Measurements from ENCODE around the gene RERE. TPM values are rescaled to one million over a fixed set of nuclear protein-coding genes. Genes with fewer than 3 reads are reported as not detected.

The RERE gene
- total RNA-seq, 1 experiment from 2014 or later, result 40.6 TPM

- no peak for DNase-seq (ENCODE audit: low read depth, low spot score)
- ChIA-PET RAD21 (ENCODE audit: low non-redundant PET in 1 of 2, low total read pairs in 2 of 2, uncharacterized antibody in 2 of 2, unreplicated experiment in 2 of 2) (no interaction called here), CTCF (interaction anchor here (0.7 kb wide), 1 partner anchor 14 kb away, joined by 6 read pairs; no protein-coding TSS in a partner anchor), POLR2A (interaction anchor here (0.7 kb wide), 1 partner anchor 848 kb away, joined by 3 read pairs; no protein-coding TSS in a partner anchor)
- H3K27me3 ChIP-seq (ENCODE audit: insufficient read depth, low read length), result no peaks in the 10 kb centered on the region
- H3K4me2 ChIP-seq (ENCODE audit: low read length), result no peak overlapping the region
- H3K9me3 ChIP-seq (ENCODE audit: control insufficient read depth in 1 of 2, insufficient read depth in 1 of 2, low read depth in 1 of 2, low read length in 2 of 2), result no peaks in the 10 kb centered on the region
- H2AFZ ChIP-seq (ENCODE audit: low read depth, low read length, poor library complexity, severe bottlenecking), result no peak overlapping the region
- ATAC-seq, result no peak
- no peak overlapping the region for H3K9ac ChIP-seq (ENCODE audit: low read length)
- no TSS peak for BruUV-seq (replicated peaks)
- no peak overlapping the region for H3K27ac ChIP-seq (ENCODE audit: low read depth, low read length)
- H3K4me3 ChIP-seq (replicated peaks in 1 of 2; ENCODE audit: low read depth in 1 of 2, low read length in 2 of 2), result no peak overlapping the region
- no peaks in the 10 kb centered on the region for H3K36me3 ChIP-seq (ENCODE audit: control insufficient read depth in 1 of 2, insufficient read depth in 2 of 2, low read length in 2 of 2)
- no peaks in the 10 kb centered on the region for H3K9me2 ChIP-seq (ENCODE audit: insufficient read depth)
- no peaks in the 10 kb centered on the region for H4K20me1 ChIP-seq (ENCODE audit: insufficient read depth)
- no peaks in the 10 kb centered on the region for H3K79me2 ChIP-seq (ENCODE audit: insufficient read depth, low read length)
- H3K4me1 ChIP-seq (ENCODE audit: control insufficient read depth in 1 of 2, insufficient read depth in 2 of 2, low read length in 2 of 2), result peaks cover 0 to 3% of the 10 kb centered on the region in 2 experiments; a peak in 2 of 4 replicates
- intact Hi-C loops (cut with micrococcal nuclease), result no loop called here
- TF ChIP-seq POLR2A (IDR thresholded peaks at IDR 0.05; ENCODE audit: borderline replicate concordance, extremely low read depth, insufficient read depth, insufficient read length) (no peak), FOSL1 (IDR thresholded peaks at IDR 0.05; ENCODE audit: low read depth) (no peak), POLR2AphosphoS5 (IDR thresholded peaks at IDR 0.05; ENCODE audit: low read depth, low read length) (no peak)
These were observed 334.5 kb downstream of the RERE start for GRCh38 chr1:8482979-8483381.

- no peaks in the 10 kb centered on the region for H3K9me3 ChIP-seq (ENCODE audit: control insufficient read depth in 1 of 2, insufficient read depth in 1 of 2, low read depth in 1 of 2, low read length in 2 of 2)
- no peaks in the 10 kb centered on the region for H3K9me2 ChIP-seq (ENCODE audit: insufficient read depth)
- DNase-seq (ENCODE audit: low read depth, low spot score), result no peak
- no peaks in the 10 kb centered on the region for H4K20me1 ChIP-seq (ENCODE audit: insufficient read depth)
- no peaks in the 10 kb centered on the region for H3K27me3 ChIP-seq (ENCODE audit: insufficient read depth, low read length)
- no peak overlapping the region for H3K4me3 ChIP-seq (replicated peaks in 1 of 2; ENCODE audit: low read depth in 1 of 2, low read length in 2 of 2)
- RAD21 ChIA-PET (ENCODE audit: low non-redundant PET in 1 of 2, low total read pairs in 2 of 2, uncharacterized antibody in 2 of 2, unreplicated experiment in 2 of 2), result no interaction called here
- peaks cover 0 to 3% of the 10 kb centered on the region in 2 experiments; a peak in 2 of 4 replicates for H3K4me1 ChIP-seq (ENCODE audit: control insufficient read depth in 1 of 2, insufficient read depth in 2 of 2, low read length in 2 of 2)
- H3K9ac ChIP-seq (ENCODE audit: low read length), result no peak overlapping the region
- H3K4me2 ChIP-seq (ENCODE audit: low read length), result no peak overlapping the region
- no peaks in the 10 kb centered on the region for H3K79me2 ChIP-seq (ENCODE audit: insufficient read depth, low read length)
- H3K36me3 ChIP-seq (ENCODE audit: control insufficient read depth in 1 of 2, insufficient read depth in 2 of 2, low read length in 2 of 2), result no peaks in the 10 kb centered on the region
- BruUV-seq (replicated peaks), result no TSS peak
- no peak for ATAC-seq
- intact Hi-C loops (cut with micrococcal nuclease), result no loop called here
- no peak overlapping the region for H2AFZ ChIP-seq (ENCODE audit: low read depth, low read length, poor library complexity, severe bottlenecking)
- CTCF ChIA-PET, result no interaction called here
- POLR2A ChIA-PET, result interaction anchor here (0.7 kb wide), 1 partner anchor 280 kb away, joined by 9 read pairs; no protein-coding TSS in a partner anchor
- no peak overlapping the region for H3K27ac ChIP-seq (ENCODE audit: low read depth, low read length)
- TF ChIP-seq FOSL1 (IDR thresholded peaks at IDR 0.05; ENCODE audit: low read depth) (no peak), CEBPB (IDR thresholded peaks at IDR 0.05; ENCODE audit: low read depth) (no peak), SP1 (IDR thresholded peaks at IDR 0.05; ENCODE audit: low read depth) (no peak), EZH2 (IDR thresholded peaks at IDR 0.05) (no peak), RAD21 (IDR thresholded peaks at IDR 0.05; ENCODE audit: low read depth) (no peak), MAX (IDR thresholded peaks at IDR 0.05) (no peak), YY1 (IDR thresholded peaks at IDR 0.05; ENCODE audit: extremely low read depth, insufficient replicate concordance, low read depth, low read length) (no peak), TCF7L2 (IDR thresholded peaks at IDR 0.05; ENCODE audit: borderline replicate concordance, extremely low read depth, insufficient read depth, insufficient read length) (no peak), EZH2phosphoT487 (IDR thresholded peaks at IDR 0.05; ENCODE audit: borderline replicate concordance) (no peak), ZBTB33 (IDR thresholded peaks at IDR 0.05; ENCODE audit: extremely low read depth, insufficient replicate concordance, low read length) (no peak), ELF1 (IDR thresholded peaks at IDR 0.05; ENCODE audit: borderline replicate concordance, low read depth) (no peak), SRF (IDR thresholded peaks at IDR 0.05; ENCODE audit: low read depth) (no peak), ATF3 (IDR thresholded peaks at IDR 0.05) (no peak)
These were observed 335.6 kb downstream of the RERE start for GRCh38 chr1:8481650-8482380.
